Bone marrow (tissue), 2 donors: ENCODE results near the gene PCP2.

ENCODE experiments used
- DNase-seq, 2 donors: peaks; one replicate each; lab custom pipeline; 2025; lab: John Stamatoyannopoulos, UW

PCP2 gene

DNA sequence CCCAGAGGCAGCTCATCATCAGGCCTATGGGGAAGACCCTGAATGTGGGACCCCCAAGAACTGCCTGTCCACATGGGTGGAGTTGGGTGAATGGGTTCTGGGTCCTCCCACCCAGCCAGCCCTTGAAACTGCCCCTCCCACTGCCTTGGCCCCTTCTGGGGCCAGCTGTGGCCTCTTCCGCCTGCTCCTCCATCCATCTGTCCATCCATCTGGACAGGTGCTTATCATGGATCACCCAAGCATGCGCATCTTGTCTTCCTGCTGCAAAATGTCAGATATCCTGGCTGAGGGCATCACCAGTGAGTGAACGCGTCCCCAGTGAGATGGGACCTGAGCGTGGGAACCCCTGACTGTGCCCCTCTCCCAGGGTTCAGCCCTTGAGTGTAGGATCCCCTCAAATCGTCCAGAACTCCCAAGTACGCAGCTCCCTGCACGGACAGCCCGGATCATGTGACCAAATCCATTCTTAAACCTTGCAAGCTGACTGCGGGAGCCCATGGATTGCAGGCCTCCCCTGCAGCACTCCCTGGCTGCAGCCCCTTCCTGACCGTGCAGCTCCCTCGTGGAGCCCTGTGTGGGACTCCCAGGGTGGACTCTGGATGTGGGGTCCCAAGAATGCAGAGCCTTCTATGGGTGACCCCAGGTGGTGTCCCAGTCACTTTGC, 5.4 kb upstream of the PCP2 start:
- no peak for DNase-seq

DNA sequence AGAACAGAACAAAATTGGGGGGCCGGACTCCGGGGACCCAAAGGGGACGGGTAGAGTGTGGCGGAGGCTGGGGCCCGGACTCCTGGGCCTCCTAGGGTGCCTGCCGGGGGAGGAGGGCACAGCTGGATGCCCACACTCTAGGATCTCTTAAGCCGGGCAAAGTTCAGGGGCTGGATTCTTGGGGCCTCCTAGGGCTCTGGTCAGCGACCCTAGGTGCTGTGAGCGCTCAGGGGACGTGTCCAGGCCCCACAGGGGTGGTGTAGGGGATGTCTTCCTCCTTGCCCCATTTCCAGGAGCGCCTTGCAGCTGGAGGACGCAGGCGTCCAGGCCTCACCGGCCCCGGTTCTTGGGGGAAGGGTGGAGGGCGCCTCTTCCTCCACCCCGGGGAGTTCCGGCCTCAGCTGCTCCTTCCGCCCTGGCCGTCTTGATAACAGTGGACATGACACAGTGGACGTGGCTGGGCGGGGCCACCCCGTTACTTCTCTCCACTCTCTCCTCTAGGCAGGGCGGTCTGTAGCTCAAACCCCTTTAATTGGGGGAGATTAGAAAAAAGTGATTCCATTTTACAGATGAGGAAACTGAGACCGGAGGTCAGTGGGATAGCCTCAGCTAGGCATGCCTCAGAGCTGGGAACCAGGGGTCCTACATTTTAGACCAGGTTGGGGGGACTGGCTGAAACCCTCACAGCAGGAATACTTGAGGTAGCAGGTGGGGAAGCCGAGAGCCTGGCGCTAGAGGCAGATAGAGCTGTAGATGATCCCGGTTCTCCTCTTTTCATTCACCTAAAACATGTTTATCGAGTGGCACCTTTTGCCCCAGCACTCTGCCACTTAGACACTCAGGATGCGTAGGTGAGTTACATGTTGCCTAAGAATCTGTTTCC, 4.1 kb upstream of the PCP2 start:
- peak in 1 of 2 donors; percentile 57 for DNase-seq

DNA sequence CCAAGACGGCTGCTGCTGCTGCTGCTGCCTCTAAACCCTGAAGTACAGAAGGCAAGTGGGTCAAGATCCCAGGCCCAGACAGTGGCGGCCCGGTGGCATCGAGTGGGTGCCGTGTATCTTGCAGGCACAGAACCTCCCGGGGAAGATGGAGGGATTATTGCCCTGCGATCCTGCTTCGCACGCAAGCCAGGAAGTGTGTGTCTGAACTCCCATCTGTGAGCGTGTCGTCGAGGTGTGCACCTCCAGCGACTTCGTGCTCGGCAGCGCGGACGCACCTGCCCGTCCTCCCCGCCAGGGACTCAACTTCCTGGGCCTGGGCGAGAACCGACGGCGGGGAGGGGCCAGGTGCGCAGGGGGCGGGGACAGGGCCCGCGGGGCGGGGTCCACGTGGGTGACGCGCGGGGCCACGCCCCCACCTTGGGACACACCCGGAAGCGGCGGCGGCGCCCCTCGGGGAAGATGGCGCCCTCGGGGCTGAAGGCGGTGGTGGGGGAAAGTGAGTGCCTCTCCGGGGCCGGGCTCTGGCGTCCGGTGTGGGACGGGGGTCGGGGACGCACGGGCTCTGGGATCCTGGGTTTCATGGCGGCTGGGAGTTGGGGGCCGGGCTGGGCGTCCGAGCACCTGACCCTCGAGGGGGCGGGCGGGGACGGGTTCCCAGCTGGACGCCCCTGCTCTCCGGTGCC, 3.3 kb upstream of the PCP2 start, which contains the start of gene STXBP2:
STXBP2 (plus strand) TSS at position 420 of the 683 bp plus-strand sequence; CDS start at position 460, 40 bp downstream.
- peak in 1 of 2 donors; percentile 67 for DNase-seq

DNA sequence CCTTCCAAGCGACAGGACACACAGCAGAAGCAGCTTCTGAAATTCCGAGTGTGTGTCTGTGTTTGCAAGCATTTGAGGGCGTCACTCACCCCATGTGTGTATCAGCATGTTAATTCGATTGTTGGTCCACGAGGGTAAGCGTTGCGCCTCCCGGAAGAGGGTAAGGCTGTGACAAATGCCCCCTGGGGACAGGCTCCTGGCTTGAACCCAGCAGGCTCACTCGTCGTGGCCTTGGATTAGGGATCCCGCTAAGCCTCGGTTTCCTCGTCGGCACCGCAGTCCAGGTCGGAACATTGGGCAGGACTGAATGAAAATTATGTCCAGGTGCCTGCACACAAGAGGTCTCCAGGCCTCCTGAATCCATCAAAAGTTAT, 2.8 kb upstream of the PCP2 start:
- no peak for DNase-seq

DNA sequence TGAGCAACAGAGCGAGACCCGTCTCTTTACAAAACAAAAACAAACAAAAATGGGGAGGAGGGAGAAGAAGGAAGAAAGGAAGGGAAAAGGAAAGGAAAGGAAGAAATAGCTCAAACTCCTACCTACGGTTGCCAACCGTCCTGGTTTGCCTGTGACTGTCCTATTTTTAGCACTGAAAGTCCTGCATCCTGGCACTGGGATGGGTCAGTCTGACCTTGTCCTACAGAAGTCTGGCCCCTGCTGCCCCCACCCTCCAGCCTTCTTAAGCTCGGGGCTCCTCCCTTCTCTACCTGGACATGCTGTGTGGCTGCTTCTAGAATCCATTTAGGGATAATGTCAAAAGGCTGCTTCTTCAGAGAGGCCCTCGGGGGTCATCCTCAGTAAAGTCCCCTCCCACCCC, 2.2 kb upstream of the PCP2 start:
- no peak for DNase-seq

DNA sequence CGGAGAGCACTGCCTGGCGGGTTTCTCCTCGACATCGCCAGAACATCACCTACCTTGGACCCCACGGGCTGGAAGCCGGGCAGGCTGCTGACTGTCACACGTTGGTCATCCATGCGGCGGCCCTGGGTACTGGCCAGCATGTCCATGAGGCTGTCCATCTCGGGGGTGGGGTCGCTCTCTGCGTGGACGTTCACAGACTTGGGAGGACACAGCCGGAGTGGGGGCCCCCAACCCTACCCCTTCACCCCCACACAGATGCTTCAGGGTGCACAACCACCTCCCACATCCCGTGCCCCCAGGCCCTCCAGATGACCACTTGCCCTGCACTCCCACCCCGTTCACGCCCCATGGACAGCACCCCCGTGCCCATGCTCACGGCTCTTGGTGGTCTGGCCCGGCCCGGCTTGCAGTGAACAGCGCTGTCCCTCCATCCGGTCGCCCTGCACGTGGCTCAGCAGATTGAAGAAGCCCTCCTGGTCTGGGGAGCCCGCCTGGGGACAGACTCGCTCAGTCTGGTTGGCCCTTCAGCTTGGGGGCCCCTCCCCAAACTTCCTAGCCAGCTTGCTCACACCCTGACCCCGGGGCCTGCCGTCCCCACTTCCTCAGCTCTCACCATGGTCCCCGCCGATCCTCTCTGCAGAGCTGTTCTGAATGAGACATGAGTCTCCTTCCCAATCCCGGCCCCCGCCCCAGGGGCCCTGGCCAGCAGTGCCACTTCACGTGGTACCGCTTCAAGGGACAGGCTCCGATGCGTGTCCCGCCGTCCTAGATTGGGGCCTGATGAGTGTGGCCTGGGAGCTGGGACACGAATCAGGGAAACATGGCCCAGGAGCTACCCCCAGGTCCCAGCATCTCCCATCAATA, 947 bp downstream of the PCP2 start:
- DNase-seq: no peak

DNA sequence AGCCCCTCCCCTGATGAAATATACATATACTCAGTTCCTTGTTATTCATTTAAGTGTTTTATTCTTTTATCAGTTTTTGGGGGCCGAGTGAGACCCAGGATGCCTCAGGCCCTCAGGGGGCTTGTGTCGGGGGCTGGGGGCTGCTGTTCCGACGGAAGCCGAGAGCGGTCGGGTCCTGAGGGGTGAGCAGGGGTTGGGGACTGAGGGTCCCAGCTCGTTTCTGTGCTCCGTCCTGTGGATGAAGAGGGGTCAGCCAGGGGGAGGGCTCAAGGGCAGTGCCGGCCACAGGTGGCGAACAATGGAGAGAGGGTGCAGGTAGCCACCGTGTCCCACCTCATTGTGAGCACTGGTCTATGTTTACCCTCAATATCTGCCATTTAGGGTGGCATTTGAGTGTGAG, 1.9 kb downstream of the PCP2 start:
- no peak for DNase-seq

DNA sequence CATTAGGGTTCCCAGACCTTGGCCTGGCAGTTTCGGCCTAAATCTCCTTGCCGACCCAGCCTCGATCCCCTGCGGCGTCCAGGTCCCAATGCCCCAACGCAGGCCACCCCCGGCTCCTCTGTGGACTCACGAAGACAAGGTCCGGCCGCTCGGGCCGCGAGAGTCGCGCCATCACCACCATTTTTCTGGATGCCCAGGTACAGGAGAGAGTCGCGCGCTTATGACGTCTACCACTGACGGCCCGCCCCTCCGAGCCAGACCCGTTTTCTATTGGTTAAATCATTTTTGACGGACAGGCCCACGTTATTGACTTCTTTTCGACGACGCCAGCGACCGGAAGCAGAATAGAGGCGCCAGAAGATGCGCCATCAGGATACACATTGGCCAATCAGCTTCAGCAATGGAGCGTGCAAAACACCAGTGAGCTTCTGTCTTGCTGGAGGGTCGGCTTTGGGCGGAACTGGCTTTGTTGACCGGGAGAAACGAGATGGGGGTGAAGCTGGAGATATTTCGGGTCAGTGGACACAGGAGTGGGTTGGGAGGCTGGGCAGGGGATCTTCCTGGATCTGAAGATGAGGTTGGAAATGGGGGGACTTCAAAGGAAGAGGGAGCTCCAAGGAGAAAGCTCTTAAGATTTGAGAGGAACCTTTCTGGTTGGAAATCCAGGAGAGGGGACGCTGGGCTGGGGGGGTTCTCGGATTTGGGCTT, 4.0 kb downstream of the PCP2 start, which contains the start of the genes PET100 and XAB2:
PET100 (plus strand) TSS at position 447 of the 708 bp plus-strand sequence; CDS start at position 488, 41 bp downstream.
XAB2 (minus strand) TSS at position 199 of the 708 bp plus-strand sequence; CDS start at position 181, 18 bp downstream.
- DNase-seq: peak; percentile 86 to 98

DNA sequence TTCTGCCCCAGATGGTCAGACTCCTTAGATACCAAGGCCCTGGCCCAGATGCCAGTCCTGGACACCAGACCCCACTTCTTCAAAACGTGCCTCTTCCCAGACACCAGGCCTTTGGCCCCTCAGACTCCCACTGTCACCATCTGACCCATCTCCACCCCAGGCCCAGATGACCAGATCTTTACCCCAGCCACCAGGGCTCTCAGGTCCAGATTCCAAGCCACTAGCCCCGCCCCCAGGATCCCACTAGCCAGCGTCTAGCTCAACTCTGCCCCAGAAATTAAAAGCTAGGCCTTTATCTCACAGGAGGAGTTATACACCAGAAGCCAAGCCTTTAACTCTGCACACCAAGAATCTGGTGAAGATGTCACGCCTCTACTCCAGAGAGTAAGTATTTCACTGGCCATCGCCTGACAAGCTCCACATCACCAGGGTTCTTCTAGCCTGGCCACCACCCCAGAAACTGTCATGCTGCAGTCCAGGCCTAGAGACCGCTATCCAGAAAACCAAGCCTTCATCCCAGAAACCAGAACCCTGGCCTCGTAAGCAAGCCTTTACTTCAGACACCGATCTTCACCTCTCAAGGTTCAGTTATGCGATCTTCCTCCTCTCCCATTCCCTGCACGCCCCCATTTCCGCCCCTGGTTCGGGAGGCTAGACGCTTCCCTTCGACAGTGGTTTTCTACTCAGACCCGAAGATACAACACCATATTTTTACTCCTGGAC, 4.8 kb downstream of the PCP2 start:
- DNase-seq: no peak

DNA sequence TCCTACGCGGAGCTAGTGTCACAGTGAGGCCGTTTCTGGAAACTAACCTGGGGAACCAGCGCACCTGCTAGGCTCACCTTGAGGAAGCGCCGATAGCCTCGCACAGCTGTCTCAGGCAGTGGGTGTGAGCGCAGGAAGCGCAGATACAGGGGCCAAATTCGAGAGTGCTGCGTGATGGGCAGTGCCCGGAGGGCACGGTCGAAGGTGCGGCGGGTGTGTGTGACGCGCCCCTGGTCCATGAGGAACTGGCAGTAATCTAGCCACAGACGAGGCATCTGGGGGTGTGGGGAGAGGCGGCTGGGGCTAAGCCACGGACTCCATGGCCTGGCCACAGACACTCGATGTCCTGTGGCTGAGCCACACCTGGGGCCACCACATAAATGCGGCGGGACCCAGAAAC, 6.4 kb downstream of the PCP2 start:
- DNase-seq: no peak

DNA sequence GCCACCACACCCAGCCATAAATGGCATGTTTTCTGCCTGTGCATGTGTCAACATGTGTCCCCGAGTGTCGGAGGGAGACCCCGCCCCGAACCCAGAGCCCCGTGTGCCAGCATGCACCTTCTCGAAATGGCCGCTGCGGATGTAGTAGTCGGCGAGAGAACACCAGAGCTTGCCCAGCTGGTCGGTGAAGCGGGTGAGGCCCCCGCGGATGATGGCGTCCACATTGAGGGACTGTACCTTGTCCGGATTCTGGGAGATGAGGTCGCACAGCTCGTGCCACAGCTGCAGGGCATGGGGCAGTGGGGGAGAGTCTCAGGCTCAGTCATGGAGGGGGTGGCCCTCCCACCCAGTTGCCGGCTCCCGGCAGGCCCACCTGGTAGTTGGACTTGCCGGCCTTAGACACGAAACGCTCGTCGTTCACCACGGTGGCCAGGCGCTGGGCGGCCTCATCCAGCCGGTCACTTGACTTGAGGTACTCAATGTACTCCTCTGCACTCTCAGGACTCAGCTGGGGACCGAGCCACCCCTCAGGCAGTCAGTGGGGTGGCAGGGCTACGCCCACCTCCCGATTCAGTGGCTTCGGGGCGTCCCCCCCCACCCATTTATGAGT, 7.7 kb downstream of the PCP2 start:
- DNase-seq: no peak

DNA sequence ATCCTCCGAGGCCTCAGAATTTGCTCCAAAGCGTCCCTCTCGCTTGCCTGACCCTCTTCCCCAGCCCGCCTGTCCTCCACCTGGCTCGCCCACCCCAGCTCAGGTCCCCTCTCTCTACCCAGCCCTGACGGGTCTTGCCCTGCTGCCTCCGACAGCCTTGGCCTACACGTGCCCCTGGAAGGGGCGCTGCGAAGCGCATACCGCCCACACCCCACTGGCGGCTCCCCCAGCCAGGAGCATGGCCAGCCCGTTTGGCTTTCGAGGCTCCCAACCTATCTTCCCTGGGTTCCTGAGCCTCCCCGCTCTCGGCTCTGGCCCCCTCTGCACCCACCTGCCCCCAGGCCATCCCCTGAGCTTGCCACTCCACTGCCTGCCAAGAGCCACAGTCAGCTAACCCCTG, 8.7 kb downstream of the PCP2 start:
- no peak for DNase-seq

DNA sequence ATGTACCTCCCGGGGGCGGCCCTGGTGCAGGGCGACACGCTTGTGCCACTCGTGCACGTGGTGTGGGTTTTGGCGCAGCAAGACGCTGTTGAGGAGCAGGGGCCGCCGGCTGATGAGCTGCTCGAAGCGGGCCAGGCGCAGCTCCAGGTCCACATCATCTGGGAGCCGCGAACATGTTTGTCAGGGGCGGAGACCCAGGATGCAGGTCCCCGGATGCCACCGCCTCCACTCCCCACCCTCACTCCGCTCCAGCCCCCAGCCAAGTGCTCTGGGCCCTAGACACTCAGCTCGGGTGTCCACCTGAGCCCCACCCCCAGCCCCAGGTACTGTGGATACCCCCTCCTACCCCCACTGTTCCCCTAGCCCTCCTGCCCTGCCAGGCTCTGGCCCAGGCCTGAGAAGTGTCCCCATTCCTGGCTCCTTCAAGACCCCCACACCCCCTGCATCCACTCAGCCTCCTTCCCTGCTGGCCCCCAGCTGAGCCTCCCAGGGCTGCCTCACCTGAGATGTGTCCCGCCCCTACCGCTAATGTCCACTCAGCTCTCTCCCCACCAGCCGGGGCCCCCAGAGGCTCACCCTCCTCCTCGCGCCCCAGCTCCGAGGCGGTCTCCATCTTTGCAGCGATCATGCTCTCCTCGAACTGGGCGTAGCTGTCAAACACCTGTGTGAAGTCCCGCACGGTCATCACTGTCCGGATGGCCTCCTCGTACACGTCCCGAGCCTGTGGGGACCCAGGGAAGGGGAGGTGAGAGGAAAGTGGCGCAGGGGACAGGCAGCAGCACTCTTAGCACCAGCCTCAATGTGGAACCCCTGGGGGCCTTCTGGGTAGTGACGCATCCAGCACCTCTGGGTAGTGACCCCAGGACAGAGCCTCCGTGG, 9.6 kb downstream of the PCP2 start:
- no peak for DNase-seq

DNA sequence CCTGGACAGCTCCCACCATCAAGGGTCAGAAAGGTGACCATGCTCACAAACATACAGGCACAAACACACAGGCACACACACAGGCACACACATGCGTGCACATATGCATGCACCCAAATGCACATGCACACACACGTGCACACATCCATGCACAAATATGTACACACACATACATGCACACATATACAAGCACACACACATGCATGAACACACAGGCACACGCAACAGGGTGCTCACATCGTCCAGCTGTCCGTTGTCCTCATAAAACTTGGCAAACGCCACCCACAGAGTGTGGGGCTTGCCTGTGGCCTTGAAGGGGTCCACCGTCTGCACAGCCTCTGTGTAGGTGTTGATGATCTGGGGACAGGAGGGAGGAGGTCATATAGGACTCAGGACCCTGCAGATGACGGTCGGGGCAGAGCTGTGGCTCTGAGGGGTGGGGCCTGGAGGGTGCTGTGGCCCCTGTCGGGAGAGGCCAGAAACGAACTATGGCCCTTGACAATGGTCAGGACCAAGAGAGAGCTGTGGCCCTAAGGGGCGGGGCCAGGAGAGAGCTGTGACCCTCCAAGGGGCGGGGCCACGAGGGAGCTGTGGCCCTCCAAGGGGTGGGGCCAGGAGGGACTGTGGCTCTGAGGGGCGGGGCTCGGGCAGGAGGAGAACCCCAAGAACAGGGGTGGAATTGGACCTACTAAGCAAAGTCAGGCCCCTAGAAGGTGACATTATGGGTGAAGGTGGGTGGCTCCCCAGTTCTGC, 10.4 kb downstream of the PCP2 start:
- no peak for DNase-seq

DNA sequence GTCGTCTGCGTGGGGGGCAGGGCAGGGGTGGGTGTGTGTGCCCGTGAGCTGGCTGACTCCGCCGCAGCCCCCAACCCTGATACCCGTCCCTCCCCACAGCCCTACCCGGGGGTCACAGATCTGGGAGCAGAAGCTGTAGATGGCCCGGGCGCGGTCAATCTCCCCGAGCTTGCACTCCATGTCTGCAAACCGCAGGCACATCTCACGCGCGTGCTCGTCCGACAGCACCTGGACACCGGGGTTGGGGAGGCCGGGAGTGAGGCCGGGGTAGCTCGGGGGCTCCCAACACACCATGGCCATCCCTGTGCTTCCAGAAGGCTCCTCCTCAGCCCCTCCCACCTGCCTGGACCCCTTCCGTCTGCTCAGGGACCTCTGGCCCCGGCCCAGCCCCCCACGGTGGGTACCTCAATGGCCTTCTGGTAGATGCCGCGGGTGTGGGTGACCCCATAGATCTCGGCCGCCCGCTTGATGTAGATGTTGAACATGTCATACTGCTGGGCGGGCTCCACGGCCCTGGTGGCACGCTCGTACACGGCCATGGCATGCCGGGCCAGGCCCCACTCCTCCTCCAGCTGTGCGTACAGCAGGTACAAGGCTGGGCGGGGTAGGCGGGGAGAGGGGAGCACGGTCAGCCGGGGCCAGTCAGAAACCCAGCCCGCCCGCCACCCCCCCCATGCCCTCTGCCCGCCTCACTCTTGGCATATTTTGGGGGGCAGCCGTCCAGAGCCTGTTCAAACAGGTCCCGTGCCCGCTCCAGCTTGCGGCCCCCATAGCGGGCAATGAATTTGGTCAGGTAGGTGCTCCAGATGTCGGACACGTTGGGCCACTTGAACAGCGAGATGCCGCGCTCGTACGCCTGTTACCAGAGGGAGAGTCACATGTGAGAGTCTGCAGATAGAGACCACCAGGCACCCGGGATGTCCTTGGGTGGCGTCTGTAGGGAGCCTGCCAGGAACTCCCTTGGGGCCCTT, 12.8 kb downstream of the PCP2 start:
- no peak for DNase-seq

DNA sequence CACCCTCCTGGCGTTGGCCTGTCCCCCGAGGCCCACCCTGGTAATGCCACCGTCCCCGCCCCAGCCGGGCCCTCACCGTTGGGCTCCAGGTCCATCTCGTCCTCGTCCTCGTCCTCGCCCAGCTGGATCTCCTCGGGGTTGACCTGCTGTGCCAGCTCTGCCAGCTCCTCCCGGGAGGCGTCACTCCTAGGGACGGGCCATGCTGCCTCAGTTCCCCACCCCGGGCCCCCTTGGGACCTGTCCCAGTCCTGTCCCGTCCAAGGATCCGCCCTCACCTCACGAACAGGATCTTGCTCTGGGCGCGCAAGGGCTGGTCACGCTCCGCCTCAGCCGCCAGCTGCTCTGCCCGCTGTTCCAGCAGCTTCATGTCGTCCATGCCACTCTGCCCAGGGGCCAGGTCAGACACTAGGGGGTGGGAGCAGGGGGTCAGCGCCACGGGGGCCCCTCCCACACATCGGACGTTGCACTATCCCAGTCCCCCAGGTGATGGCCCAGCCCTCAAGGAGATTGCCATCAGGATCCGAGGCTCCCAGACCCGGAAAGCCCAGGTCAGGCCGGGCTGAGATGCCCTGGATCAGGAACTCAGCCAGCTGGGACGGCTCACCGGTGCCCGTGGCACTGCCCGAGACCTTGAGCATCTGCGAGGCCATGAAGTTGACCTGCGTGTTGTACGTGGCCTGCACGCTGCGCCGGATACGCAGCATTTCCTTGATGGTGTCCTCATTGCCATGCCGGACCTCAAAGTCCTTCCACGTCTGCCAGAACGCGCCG, 13.7 kb downstream of the PCP2 start:
- no peak for DNase-seq
